HepG2 (cell line): Measurements from ENCODE around the gene EIF5A. TPM values are rescaled to one million over a fixed set of nuclear protein-coding genes. Genes with fewer than 3 reads are reported as not detected.

Source experiments
- ATRX ChIP-seq: sonication (generic); formaldehyde crosslinking; IDR thresholded peaks from 2 replicates; pipeline ENCODE4 v1.4.0; 2020; ENCODE audit warnings: missing genetic modification reagents, borderline replicate concordance
- HBP1 ChIP-seq: IDR thresholded peaks from 2 replicates; pipeline ENCODE4 v1.6.1; 2016; ENCODE audit warnings: low read depth, control low read depth
- HNRNPUL1 ChIP-seq: fragments of 200-400 bp; formaldehyde crosslinking; IDR thresholded peaks from 2 replicates; pipeline ENCODE4 v1.6.1; 2017; ENCODE audit warnings: low read depth, mild to moderate bottlenecking, low read length, moderate library complexity
- MIXL1 ChIP-seq: IDR thresholded peaks from 2 replicates; pipeline ENCODE4 v1.6.1; 2016
- NBN ChIP-seq: fragments of 450-650 bp; conservative IDR thresholded peaks from 2 replicates; pipeline ENCODE4 v1.6.1; 2017
- SUZ12 ChIP-seq: fragments of 150-350 bp; IDR thresholded peaks from 2 replicates; pipeline ENCODE4 v1.6.1; 2014; ENCODE audit warnings: low read depth, low read length
- TBX2 ChIP-seq: sonication (generic); formaldehyde crosslinking; IDR thresholded peaks from 2 replicates; pipeline ENCODE4 v1.5.0; 2020; ENCODE audit warnings: missing genetic modification reagents, mild to moderate bottlenecking, borderline replicate concordance
- YY1 ChIP-seq: IDR thresholded peaks from 2 replicates; pipeline ENCODE4 v1.6.1; 2011; ENCODE audit warnings: low read length, low read depth, moderate library complexity, mild to moderate bottlenecking; ENCODE audit not compliant: insufficient read depth, insufficient replicate concordance
- ZFP1 ChIP-seq: IDR thresholded peaks from 2 replicates; pipeline ENCODE4 v1.6.1; 2016
- ZKSCAN5 ChIP-seq: sonication (generic); formaldehyde crosslinking; IDR thresholded peaks from 2 replicates; pipeline ENCODE4 v1.5.1; 2020; ENCODE audit warnings: mild to moderate bottlenecking, missing genetic modification reagents
- ZNF235 ChIP-seq: sonication (generic); formaldehyde crosslinking; IDR thresholded peaks from 2 replicates; pipeline ENCODE4 v1.8.1; 2023; ENCODE audit warnings: mild to moderate bottlenecking, missing genetic modification reagents, borderline replicate concordance
- ZNF367 ChIP-seq: sonication (generic); formaldehyde crosslinking; IDR thresholded peaks from 2 replicates; pipeline ENCODE4 v1.4.0; 2020; ENCODE audit warnings: missing genetic modification reagents, borderline replicate concordance
- ZNF562 ChIP-seq: sonication (generic); formaldehyde crosslinking; IDR thresholded peaks from 2 replicates; pipeline ENCODE4 v1.8.0; 2022; ENCODE audit warnings: missing genetic modification reagents, borderline replicate concordance
- ZNF639 ChIP-seq: conservative IDR thresholded peaks from 2 replicates; pipeline ENCODE4 v1.6.1; 2018; ENCODE audit warnings: missing genetic modification reagents
- polyA plus RNA-seq, 8 experiments: library from polyadenylated mRNA; depleted of rRNA in 3 of 8; stranded (reverse) in 7 of 8; unstranded in 1 of 8; fragments of >200 nt; fragmentation: Illumina TruSeq in 4 of 8; extraction: Trizol in 4 of 8; gene quantifications; 2 replicates each; pipeline versions ENCODE4 v1.2.1 to v1.2.3, GENCODE V29; 2011 to 2016; ENCODE audit warnings: low read depth in 4 of 8, missing spikeins in 1 of 8, mixed read lengths in 1 of 8; ENCODE audit not compliant: insufficient read depth in 1 of 8
- total RNA-seq, 5 experiments: library from RNA; depleted of rRNA; stranded (reverse); fragments of >200 nt; fragmentation: Illumina TruSeq; extraction: Trizol; gene quantifications; 2 replicates each; pipeline ENCODE4 v1.2.3, GENCODE V29; 2016; ENCODE audit warnings: low read depth in 1 of 5
- TF ChIP-seq, protein P1 (sequence below): sonication (generic); formaldehyde crosslinking; conservative IDR thresholded peaks from 2 replicates; pipeline ENCODE4 v1.8.0; 2022; ENCODE audit warnings: missing genetic modification reagents
- TF ChIP-seq, protein P2 (sequence below): sonication (generic); formaldehyde crosslinking; IDR thresholded peaks from 2 replicates; pipeline ENCODE4 v1.5.0; 2020; ENCODE audit warnings: mild to moderate bottlenecking, missing genetic modification reagents
- TF ChIP-seq, protein P3 (sequence below): sonication (generic); formaldehyde crosslinking; IDR thresholded peaks from 2 replicates; pipeline ENCODE4 v1.4.0; 2020; ENCODE audit warnings: missing genetic modification reagents, mild to moderate bottlenecking, borderline replicate concordance

EIF5A gene
- total and polyA plus RNA-seq, 2 of the 13 experiments (the other 11 are each of a cell fraction or from before 2014, with no cell fraction given): 319 to 337 TPM

- TF ChIP-seq, protein P1, sequence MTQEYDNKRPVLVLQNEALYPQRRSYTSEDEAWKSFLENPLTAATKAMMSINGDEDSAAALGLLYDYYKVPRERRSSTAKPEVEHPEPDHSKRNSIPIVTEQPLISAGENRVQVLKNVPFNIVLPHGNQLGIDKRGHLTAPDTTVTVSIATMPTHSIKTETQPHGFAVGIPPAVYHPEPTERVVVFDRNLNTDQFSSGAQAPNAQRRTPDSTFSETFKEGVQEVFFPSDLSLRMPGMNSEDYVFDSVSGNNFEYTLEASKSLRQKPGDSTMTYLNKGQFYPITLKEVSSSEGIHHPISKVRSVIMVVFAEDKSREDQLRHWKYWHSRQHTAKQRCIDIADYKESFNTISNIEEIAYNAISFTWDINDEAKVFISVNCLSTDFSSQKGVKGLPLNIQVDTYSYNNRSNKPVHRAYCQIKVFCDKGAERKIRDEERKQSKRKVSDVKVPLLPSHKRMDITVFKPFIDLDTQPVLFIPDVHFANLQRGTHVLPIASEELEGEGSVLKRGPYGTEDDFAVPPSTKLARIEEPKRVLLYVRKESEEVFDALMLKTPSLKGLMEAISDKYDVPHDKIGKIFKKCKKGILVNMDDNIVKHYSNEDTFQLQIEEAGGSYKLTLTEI: no peak
- TF ChIP-seq, protein P2, sequence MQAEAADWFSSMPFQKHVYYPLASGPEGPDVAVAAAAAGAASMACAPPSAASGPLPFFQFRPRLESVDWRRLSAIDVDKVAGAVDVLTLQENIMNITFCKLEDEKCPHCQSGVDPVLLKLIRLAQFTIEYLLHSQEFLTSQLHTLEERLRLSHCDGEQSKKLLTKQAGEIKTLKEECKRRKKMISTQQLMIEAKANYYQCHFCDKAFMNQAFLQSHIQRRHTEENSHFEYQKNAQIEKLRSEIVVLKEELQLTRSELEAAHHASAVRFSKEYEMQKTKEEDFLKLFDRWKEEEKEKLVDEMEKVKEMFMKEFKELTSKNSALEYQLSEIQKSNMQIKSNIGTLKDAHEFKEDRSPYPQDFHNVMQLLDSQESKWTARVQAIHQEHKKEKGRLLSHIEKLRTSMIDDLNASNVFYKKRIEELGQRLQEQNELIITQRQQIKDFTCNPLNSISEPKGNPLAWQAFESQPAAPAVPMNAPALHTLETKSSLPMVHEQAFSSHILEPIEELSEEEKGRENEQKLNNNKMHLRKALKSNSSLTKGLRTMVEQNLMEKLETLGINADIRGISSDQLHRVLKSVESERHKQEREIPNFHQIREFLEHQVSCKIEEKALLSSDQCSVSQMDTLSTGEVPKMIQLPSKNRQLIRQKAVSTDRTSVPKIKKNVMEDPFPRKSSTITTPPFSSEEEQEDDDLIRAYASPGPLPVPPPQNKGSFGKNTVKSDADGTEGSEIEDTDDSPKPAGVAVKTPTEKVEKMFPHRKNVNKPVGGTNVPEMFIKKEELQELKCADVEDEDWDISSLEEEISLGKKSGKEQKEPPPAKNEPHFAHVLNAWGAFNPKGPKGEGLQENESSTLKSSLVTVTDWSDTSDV: no peak
- TF ChIP-seq YY1 (peak; percentile 82), NBN (no peak), HNRNPUL1 (no peak), ZFP1 (CRISPR knock-in tag) (no peak), MIXL1 (peak; percentile 81), ZNF562 (CRISPR knock-in tag) (no peak), HBP1 (0 out of 2 replicates have a peak, but pooled peaks have one; percentile 70), ZNF639 (CRISPR knock-in tag) (peak; percentile 96), ZNF235 (CRISPR knock-in tag) (no peak), TBX2 (peak; percentile 56; the same call in 1 of the 2 replicates), ZKSCAN5 (CRISPR knock-in tag) (no peak), SUZ12 (no peak), ZNF367 (CRISPR knock-in tag) (0 out of 2 replicates have a peak, but pooled peaks have one; percentile 21), ATRX (CRISPR knock-in tag) (no peak)
- TF ChIP-seq, protein P3, sequence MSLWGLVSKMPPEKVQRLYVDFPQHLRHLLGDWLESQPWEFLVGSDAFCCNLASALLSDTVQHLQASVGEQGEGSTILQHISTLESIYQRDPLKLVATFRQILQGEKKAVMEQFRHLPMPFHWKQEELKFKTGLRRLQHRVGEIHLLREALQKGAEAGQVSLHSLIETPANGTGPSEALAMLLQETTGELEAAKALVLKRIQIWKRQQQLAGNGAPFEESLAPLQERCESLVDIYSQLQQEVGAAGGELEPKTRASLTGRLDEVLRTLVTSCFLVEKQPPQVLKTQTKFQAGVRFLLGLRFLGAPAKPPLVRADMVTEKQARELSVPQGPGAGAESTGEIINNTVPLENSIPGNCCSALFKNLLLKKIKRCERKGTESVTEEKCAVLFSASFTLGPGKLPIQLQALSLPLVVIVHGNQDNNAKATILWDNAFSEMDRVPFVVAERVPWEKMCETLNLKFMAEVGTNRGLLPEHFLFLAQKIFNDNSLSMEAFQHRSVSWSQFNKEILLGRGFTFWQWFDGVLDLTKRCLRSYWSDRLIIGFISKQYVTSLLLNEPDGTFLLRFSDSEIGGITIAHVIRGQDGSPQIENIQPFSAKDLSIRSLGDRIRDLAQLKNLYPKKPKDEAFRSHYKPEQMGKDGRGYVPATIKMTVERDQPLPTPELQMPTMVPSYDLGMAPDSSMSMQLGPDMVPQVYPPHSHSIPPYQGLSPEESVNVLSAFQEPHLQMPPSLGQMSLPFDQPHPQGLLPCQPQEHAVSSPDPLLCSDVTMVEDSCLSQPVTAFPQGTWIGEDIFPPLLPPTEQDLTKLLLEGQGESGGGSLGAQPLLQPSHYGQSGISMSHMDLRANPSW: no peak; the same call in 1 of the 2 replicates
Observed at GRCh38 chr17:7314719-7315569, 7.5 kb downstream of the EIF5A start, which contains the start of gene GPS2 (continued).
